ENCODE data around the gene ATXN2.
A peak's percentile ranks its signal among the peaks of the same experiment; 100 is the strongest.

Gene ATXN2

DNA sequence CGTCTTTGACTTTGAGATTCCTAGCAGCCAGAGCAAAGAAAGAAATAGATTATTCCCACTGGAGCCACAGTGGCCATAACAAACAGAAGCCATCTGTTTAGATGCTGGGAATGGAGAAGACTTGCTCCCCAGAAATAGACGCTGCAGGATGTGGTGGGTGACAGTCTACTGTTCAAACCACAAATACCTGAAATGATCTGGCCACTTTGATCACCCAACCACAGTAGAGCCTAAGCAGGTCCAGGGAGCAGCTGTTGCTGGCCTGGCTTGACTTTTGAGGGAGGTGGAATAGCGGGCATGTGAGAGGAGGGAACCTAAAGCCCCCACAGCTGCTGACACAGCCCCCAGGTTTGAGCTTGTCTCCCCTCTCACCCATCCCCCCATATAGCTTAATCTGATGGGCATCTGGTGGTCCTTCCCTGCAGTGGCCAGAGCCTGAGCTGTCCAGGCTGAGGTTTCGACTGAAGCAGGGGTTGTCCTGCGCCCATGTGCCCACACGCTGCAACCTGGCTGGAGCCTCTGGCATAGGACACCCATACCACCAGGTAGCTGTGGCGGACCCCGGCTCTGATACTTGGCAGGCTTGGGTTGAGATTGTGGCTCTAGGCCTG lies 154.7 kb downstream of the ATXN2 start:
- Histone ChIP-seq H2BK12ac (ENCODE audit: low read length in 2 of 2) (peak overlapping the region in 1 of 2 experiments; percentile 49), H2AFZ (ENCODE audit: low read depth, low read length) (no peak overlapping the region), H3K4me3 (ENCODE audit: insufficient read depth in 1 of 2, low read depth in 1 of 2, low read length in 2 of 2) (no peak overlapping the region), H3K9me3 (ENCODE audit: control insufficient read depth, low read length) (no peaks in the 10 kb centered on the region), H3K14ac (ENCODE audit: low read length in 2 of 2) (no peak overlapping the region), H2BK120ac (ENCODE audit: low read depth, low read length) (peak overlapping the region; percentile 8), H3K18ac (ENCODE audit: low read depth in 1 of 2, low read length in 2 of 2) (peak overlapping the region; percentile 81 to 88), H2AK5ac (ENCODE audit: low read length, severe bottlenecking) (peak overlapping the region; percentile 33), H3K4ac (ENCODE audit: low read depth in 1 of 2, low read length in 2 of 2) (peak overlapping the region in 1 of 2 experiments; percentile 76), H3K4me2 (ENCODE audit: low read length, poor library complexity, severe bottlenecking) (no peak overlapping the region), H3K9ac (ENCODE audit: low read length) (peak overlapping the region; percentile 72), H3K36me3 (ENCODE audit: control insufficient read depth in 1 of 2, insufficient read depth in 2 of 2, low read depth in 1 of 2, low read length in 2 of 2) (peaks cover 68 to 83% of the 10 kb centered on the region in 2 experiments), H3K27me3 (ENCODE audit: control insufficient read depth in 1 of 2, insufficient read depth in 1 of 2, low read length in 2 of 2) (no peaks in the 10 kb centered on the region), H3K4me1 (ENCODE audit: control insufficient read depth, insufficient read depth, low read depth, low read length) (peaks cover 59% of the 10 kb centered on the region), H3K27ac (ENCODE audit: low read length, poor library complexity, severe bottlenecking) (peak overlapping the region; percentile 86), H2BK5ac (ENCODE audit: low read depth, low read length, poor library complexity, severe bottlenecking) (no peak overlapping the region), H3K23ac (ENCODE audit: low read length in 2 of 2) (no peak overlapping the region), H3K79me1 (replicated peaks; ENCODE audit: low read length, poor library complexity, severe bottlenecking) (no peaks in the 10 kb centered on the region), H4K91ac (ENCODE audit: low read length) (peak overlapping the region; percentile 85), H4K8ac (ENCODE audit: low read length) (peak overlapping the region; percentile 70), H2BK15ac (ENCODE audit: low read depth, poor library complexity, severe bottlenecking) (peak overlapping the region; percentile 60)
- DNase-seq = peak; percentile 70
- 87% methylated on average over 8 of the region's 8 CpGs for WGBS

DNA sequence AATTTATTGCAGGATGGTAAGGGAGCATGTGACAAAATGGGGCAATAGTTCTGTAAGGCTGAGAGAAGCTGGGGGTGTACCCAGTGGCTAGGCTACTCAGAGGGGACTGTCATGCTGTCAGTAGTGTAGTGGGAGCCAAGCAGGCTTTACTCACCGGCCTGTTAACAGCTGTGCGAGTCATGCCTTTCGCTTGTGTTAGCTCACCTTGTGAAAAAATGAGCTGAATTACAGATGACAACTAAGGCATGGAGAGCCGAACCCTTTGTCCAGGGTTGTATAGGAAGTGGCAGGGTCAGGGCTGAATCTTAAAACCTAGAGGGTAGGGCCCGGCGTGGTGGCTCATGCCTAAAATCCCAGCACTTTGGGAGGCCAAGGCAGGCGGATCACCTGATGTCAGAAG lies 155.5 kb downstream of the ATXN2 start:
- Histone ChIP-seq H3K9me3 (ENCODE audit: control insufficient read depth, low read length) (no peaks in the 10 kb centered on the region), H3K27ac (ENCODE audit: low read length, poor library complexity, severe bottlenecking) (peak overlapping the region; percentile 2), H2AK5ac (ENCODE audit: low read length, severe bottlenecking) (no peak overlapping the region), H2BK120ac (ENCODE audit: low read depth, low read length) (no peak overlapping the region), H3K27me3 (ENCODE audit: control insufficient read depth in 1 of 2, insufficient read depth in 1 of 2, low read length in 2 of 2) (no peaks in the 10 kb centered on the region), H4K91ac (ENCODE audit: low read length) (no peak overlapping the region), H3K4me2 (ENCODE audit: low read length, poor library complexity, severe bottlenecking) (no peak overlapping the region), H3K4me3 (ENCODE audit: insufficient read depth in 1 of 2, low read depth in 1 of 2, low read length in 2 of 2) (no peak overlapping the region), H4K8ac (ENCODE audit: low read length) (peak overlapping the region; percentile 21), H3K4ac (ENCODE audit: low read depth in 1 of 2, low read length in 2 of 2) (no peak overlapping the region), H3K79me1 (replicated peaks; ENCODE audit: low read length, poor library complexity, severe bottlenecking) (no peaks in the 10 kb centered on the region), H2BK5ac (ENCODE audit: low read depth, low read length, poor library complexity, severe bottlenecking) (no peak overlapping the region), H2BK12ac (ENCODE audit: low read length in 2 of 2) (no peak overlapping the region), H3K4me1 (ENCODE audit: control insufficient read depth, insufficient read depth, low read depth, low read length) (peaks cover 64% of the 10 kb centered on the region), H3K14ac (ENCODE audit: low read length in 2 of 2) (no peak overlapping the region), H2BK15ac (ENCODE audit: low read depth, poor library complexity, severe bottlenecking) (peak overlapping the region; percentile 21), H2AFZ (ENCODE audit: low read depth, low read length) (no peak overlapping the region), H3K18ac (ENCODE audit: low read depth in 1 of 2, low read length in 2 of 2) (no peak overlapping the region), H3K23ac (ENCODE audit: low read length in 2 of 2) (no peak overlapping the region), H3K36me3 (ENCODE audit: control insufficient read depth in 1 of 2, insufficient read depth in 2 of 2, low read depth in 1 of 2, low read length in 2 of 2) (peaks cover 69 to 75% of the 10 kb centered on the region in 2 experiments), H3K9ac (ENCODE audit: low read length) (peak overlapping the region; percentile 22)
- 77% methylated on average over 6 of the region's 7 CpGs for WGBS
- DNase-seq = peak; percentile 79

DNA sequence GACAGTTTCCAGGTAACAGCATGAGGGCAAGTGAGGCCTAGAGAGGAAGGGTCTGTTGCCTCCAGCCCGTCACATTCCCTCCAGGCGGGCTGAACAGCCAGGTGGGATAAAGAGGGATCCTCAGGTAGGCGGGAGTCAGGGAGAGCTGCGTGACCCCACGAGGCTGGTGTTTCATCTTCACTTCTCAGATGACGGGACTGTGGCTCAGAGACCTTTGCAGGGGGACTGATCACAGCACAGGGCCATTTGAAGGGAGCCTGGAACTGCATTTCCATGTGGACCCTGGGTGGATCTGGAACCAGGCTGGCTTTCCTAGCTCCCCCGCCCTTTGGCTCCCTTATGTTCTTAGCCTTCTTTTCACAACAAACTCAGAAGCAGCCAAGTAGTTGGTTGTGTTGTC lies 156.0 kb downstream of the ATXN2 start:
- H2BK12ac ChIP-seq (ENCODE audit: low read length in 2 of 2) = no peak overlapping the region
- H2BK120ac ChIP-seq (ENCODE audit: low read depth, low read length) = no peak overlapping the region
- no peak overlapping the region for H2BK5ac ChIP-seq (ENCODE audit: low read depth, low read length, poor library complexity, severe bottlenecking)
- H3K14ac ChIP-seq (ENCODE audit: low read length in 2 of 2) = no peak overlapping the region
- H3K4ac ChIP-seq (ENCODE audit: low read depth in 1 of 2, low read length in 2 of 2) = no peak overlapping the region
- peak overlapping the region in 1 of 2 experiments; percentile 51 for H3K18ac ChIP-seq (ENCODE audit: low read depth in 1 of 2, low read length in 2 of 2)
- H3K27me3 ChIP-seq (ENCODE audit: control insufficient read depth in 1 of 2, insufficient read depth in 1 of 2, low read length in 2 of 2) = no peaks in the 10 kb centered on the region
- H3K4me1 ChIP-seq (ENCODE audit: control insufficient read depth, insufficient read depth, low read depth, low read length) = peaks cover 69% of the 10 kb centered on the region
- peak overlapping the region; percentile 24 for H2AK5ac ChIP-seq (ENCODE audit: low read length, severe bottlenecking)
- H3K4me2 ChIP-seq (ENCODE audit: low read length, poor library complexity, severe bottlenecking) = no peak overlapping the region
- H3K27ac ChIP-seq (ENCODE audit: low read length, poor library complexity, severe bottlenecking) = peak overlapping the region; percentile 2
- H4K91ac ChIP-seq (ENCODE audit: low read length) = peak overlapping the region; percentile 9
- no peaks in the 10 kb centered on the region for H3K9me3 ChIP-seq (ENCODE audit: control insufficient read depth, low read length)
- no peak overlapping the region for H2AFZ ChIP-seq (ENCODE audit: low read depth, low read length)
- no peak overlapping the region for H4K8ac ChIP-seq (ENCODE audit: low read length)
- no peak for DNase-seq
- no peaks in the 10 kb centered on the region for H3K79me1 ChIP-seq (replicated peaks; ENCODE audit: low read length, poor library complexity, severe bottlenecking)
- H3K23ac ChIP-seq (ENCODE audit: low read length in 2 of 2) = no peak overlapping the region
- H2BK15ac ChIP-seq (ENCODE audit: low read depth, poor library complexity, severe bottlenecking) = no peak overlapping the region
- H3K4me3 ChIP-seq (ENCODE audit: insufficient read depth in 1 of 2, low read depth in 1 of 2, low read length in 2 of 2) = no peak overlapping the region
- 96% methylated on average over 7 of the region's 7 CpGs for WGBS
- H3K36me3 ChIP-seq (ENCODE audit: control insufficient read depth in 1 of 2, insufficient read depth in 2 of 2, low read depth in 1 of 2, low read length in 2 of 2) = peaks cover 64 to 70% of the 10 kb centered on the region in 2 experiments
- peak overlapping the region; percentile 22 for H3K9ac ChIP-seq (ENCODE audit: low read length)

DNA sequence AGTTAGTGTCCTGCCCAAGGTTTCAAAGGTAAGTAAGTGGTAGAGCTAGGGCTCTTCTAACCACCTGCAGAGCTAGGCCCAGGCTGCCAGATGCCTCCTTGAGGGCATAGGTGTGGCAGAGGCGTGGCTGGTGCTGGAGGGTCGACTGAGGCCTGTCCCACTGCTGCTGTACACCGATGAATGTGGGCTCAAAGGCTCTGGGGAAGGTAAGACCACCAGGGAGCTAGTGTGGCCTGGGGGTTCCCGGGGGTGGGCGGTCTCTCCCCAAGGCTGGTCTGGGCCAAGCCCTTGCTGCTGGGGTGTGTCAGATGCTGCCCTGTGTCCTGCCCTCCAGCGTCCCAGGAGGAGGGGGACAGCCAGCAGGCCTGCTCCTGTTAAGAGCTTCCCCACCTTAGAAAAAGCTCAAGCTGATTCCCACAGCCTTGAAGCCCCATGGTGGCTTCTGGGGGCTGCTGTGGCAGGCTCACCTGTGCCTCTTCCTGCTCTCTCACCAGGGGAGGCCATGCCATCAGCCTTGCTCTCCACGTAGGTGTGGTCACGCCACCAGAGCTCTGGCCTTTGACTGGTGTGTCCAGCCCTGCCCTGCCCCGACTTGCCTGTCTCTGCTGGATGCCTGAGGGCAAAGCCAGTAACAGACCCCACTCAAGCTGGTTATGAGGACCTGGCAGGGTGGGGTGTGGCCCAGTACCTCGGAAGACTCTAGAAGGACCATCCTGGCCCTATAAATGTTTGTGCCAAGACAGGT lies 156.6 kb downstream of the ATXN2 start:
- 93% methylated on average over 10 of the region's 10 CpGs for WGBS
- no peaks in the 10 kb centered on the region for H3K79me1 ChIP-seq (replicated peaks; ENCODE audit: low read length, poor library complexity, severe bottlenecking)
- H2AFZ ChIP-seq (ENCODE audit: low read depth, low read length) = no peak overlapping the region
- H2BK120ac ChIP-seq (ENCODE audit: low read depth, low read length) = no peak overlapping the region
- H2BK12ac ChIP-seq (ENCODE audit: low read length in 2 of 2) = no peak overlapping the region
- H2AK5ac ChIP-seq (ENCODE audit: low read length, severe bottlenecking) = peak overlapping the region; percentile 24
- H4K91ac ChIP-seq (ENCODE audit: low read length) = no peak overlapping the region
- no peak for DNase-seq
- peaks cover 71% of the 10 kb centered on the region for H3K4me1 ChIP-seq (ENCODE audit: control insufficient read depth, insufficient read depth, low read depth, low read length)
- no peak overlapping the region for H3K4me2 ChIP-seq (ENCODE audit: low read length, poor library complexity, severe bottlenecking)
- no peaks in the 10 kb centered on the region for H3K9me3 ChIP-seq (ENCODE audit: control insufficient read depth, low read length)
- H2BK5ac ChIP-seq (ENCODE audit: low read depth, low read length, poor library complexity, severe bottlenecking) = no peak overlapping the region
- H3K27me3 ChIP-seq (ENCODE audit: control insufficient read depth in 1 of 2, insufficient read depth in 1 of 2, low read length in 2 of 2) = no peaks in the 10 kb centered on the region
- H3K27ac ChIP-seq (ENCODE audit: low read length, poor library complexity, severe bottlenecking) = peak overlapping the region; percentile 2
- peak overlapping the region in 1 of 2 experiments; percentile 2 for H3K23ac ChIP-seq (ENCODE audit: low read length in 2 of 2)
- H4K8ac ChIP-seq (ENCODE audit: low read length) = no peak overlapping the region
- no peak overlapping the region for H2BK15ac ChIP-seq (ENCODE audit: low read depth, poor library complexity, severe bottlenecking)
- peak overlapping the region; percentile 22 for H3K9ac ChIP-seq (ENCODE audit: low read length)
- peak overlapping the region in 1 of 2 experiments; percentile 30 for H3K14ac ChIP-seq (ENCODE audit: low read length in 2 of 2)
- no peak overlapping the region for H3K18ac ChIP-seq (ENCODE audit: low read depth in 1 of 2, low read length in 2 of 2)
- H3K36me3 ChIP-seq (ENCODE audit: control insufficient read depth in 1 of 2, insufficient read depth in 2 of 2, low read depth in 1 of 2, low read length in 2 of 2) = peaks cover 58 to 64% of the 10 kb centered on the region in 2 experiments
- H3K4me3 ChIP-seq (ENCODE audit: insufficient read depth in 1 of 2, low read depth in 1 of 2, low read length in 2 of 2) = no peak overlapping the region
- H3K4ac ChIP-seq (ENCODE audit: low read depth in 1 of 2, low read length in 2 of 2) = peak overlapping the region in 1 of 2 experiments; percentile 19

Data from mesenchymal stem cell (in vitro differentiated cells and primary cell).